SK-N-SH (cell line): ENCODE data around the gene RASSF3.

Experiments
- CTCF ChIP-seq: fragments of 200-600 bp; sonication (generic); IDR thresholded peaks from 2 replicates; pipeline ENCODE4 v1.6.1; 2017; ENCODE audit warnings: antibody characterized with exemption, mild to moderate bottlenecking, moderate library complexity
- EP300 ChIP-seq, 2 experiments: IDR thresholded peaks; 2 replicates each; pipeline versions ENCODE4 v1.4.0 to v1.6.1; 2012; ENCODE audit warnings: borderline replicate concordance in 1 of 2, low read depth in 1 of 2, low read length in 1 of 2
- EZH2phosphoT487 ChIP-seq: fragments of 200-600 bp; sonication (generic); IDR thresholded peaks from 2 replicates; pipeline ENCODE4 v1.6.1; 2017; ENCODE audit warnings: low read depth, mixed run types, mild to moderate bottlenecking, antibody characterized with exemption, moderate library complexity, borderline replicate concordance
- GABPA ChIP-seq: IDR thresholded peaks from 2 replicates; pipeline ENCODE4 v1.4.0; 2012; ENCODE audit warnings: low read depth, mild to moderate bottlenecking
- MAX ChIP-seq: IDR thresholded peaks from 2 replicates; pipeline ENCODE4 v1.4.0; 2012; ENCODE audit warnings: low read depth
- MXI1 ChIP-seq: IDR thresholded peaks from 2 replicates; pipeline ENCODE4 v1.6.1; 2012; ENCODE audit warnings: mild to moderate bottlenecking, low read depth, low read length, improper control_type of control experiment
- NFIC ChIP-seq: IDR thresholded peaks from 2 replicates; pipeline ENCODE4 v1.4.0; 2012; ENCODE audit warnings: borderline replicate concordance
- POLR2AphosphoS5 ChIP-seq: IDR thresholded peaks from 2 replicates; pipeline ENCODE4 v1.6.1; 2012; ENCODE audit warnings: low read depth, low read length
- RAD21 ChIP-seq: IDR thresholded peaks from 2 replicates; pipeline ENCODE4 v1.6.1; 2012; ENCODE audit warnings: mild to moderate bottlenecking, low read length
- RXRA ChIP-seq: IDR thresholded peaks from 2 replicates; pipeline ENCODE4 v1.4.0; 2012; ENCODE audit warnings: low read depth, mild to moderate bottlenecking, borderline replicate concordance
- SIN3A ChIP-seq: IDR thresholded peaks from 2 replicates; pipeline ENCODE4 v1.6.1; 2012; ENCODE audit warnings: low read depth, mild to moderate bottlenecking, low read length, moderate library complexity, borderline replicate concordance
- USF2 ChIP-seq: fragments of 150-350 bp; IDR thresholded peaks from 2 replicates; pipeline ENCODE4 v1.6.1; 2017; ENCODE audit warnings: antibody characterized with exemption, low read length, low read depth, borderline replicate concordance
- YY1 ChIP-seq: IDR thresholded peaks from 2 replicates; pipeline ENCODE4 v1.4.0; 2012; ENCODE audit warnings: low read depth, mild to moderate bottlenecking
- TF ChIP-seq, protein P1 (sequence below): IDR thresholded peaks from 2 replicates; pipeline ENCODE4 v1.4.0; 2012; ENCODE audit warnings: low read depth, borderline replicate concordance

DNA sequence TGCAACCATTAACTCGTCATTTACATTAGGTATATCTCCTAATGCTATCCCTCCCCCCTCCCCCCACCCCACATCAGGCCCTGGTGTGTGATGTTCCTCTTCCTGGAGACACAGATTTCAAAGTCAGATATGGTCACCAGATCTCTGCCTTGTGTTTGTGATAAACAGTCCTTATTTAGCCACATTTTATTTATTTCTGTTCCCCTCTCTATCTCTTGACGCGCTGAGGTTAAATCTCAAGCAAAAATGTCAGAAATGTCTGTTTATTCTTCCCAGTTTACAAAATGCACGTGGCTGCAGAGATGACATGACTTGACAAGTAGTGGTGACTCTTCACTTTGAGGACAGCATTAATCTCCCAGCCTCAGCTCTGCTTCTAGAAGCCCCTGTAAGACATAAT, 11.5 kb upstream of the RASSF3 start:
- TF ChIP-seq EZH2phosphoT487 (no peak), EP300 (IDR thresholded peaks at IDR 0.05; ENCODE audit: borderline replicate concordance in 1 of 2, low read depth in 1 of 2, low read length in 1 of 2) (no peak), RAD21 (no peak), CTCF (no peak), NFIC (no peak), SIN3A (no peak), POLR2AphosphoS5 (no peak), GABPA (no peak), MXI1 (no peak; the same call in 1 of the 2 replicates), USF2 (no peak), RXRA (no peak), MAX (no peak), YY1 (no peak)
- TF ChIP-seq, protein P1, sequence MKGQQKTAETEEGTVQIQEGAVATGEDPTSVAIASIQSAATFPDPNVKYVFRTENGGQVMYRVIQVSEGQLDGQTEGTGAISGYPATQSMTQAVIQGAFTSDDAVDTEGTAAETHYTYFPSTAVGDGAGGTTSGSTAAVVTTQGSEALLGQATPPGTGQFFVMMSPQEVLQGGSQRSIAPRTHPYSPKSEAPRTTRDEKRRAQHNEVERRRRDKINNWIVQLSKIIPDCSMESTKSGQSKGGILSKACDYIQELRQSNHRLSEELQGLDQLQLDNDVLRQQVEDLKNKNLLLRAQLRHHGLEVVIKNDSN: no peak
